ENCODE data around the gene FCRLA. TPM values are rescaled to one million over a fixed set of nuclear protein-coding genes. Genes with fewer than 3 reads are reported as not detected.
A peak's percentile ranks its signal among the peaks of the same experiment; 100 is the strongest.

Gene FCRLA
- total RNA-seq, 1 donor from 2014 or later = 0.26 TPM

DNA sequence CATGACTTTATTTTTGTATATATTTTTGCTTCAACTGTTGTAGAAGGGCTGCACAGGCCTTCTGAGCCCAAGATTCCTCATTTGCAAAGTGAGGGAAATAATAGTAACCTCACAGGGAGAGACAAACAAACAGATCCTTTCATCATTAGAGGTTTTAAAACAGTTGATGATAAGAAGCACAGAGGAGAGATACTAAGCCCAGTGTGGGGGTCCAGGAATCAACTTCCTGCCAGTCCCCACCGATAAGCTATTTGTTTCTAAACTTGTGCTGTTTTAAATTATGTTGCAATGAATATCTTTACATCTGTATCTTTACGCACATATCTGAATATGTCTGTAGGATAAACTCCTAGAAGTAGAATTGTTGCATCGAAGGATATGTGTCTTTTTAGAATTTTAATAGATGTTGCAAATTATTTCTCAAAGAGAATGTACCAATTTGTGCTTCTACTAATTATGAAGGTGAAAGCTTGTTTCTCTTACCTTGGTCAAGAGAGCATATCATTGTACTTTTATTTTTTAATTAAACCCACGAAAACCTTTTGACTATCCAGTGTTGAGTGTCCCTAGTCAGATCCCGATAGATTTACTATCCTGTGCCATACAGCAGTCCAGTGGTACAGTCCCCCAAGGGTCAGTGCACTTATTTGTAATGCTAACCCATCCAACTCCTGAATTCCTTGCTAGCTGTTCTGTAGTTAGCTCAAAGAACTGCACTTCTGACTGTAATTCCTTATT is 25.1 kb downstream of the FCRLA start:
- no peak for DNase-seq (ENCODE audit: low spot score)

GRCh38 chr1:161733526-161733925 is 26.5 kb downstream of the FCRLA start:
- DNase-seq (ENCODE audit: low spot score) = no peak

DNA sequence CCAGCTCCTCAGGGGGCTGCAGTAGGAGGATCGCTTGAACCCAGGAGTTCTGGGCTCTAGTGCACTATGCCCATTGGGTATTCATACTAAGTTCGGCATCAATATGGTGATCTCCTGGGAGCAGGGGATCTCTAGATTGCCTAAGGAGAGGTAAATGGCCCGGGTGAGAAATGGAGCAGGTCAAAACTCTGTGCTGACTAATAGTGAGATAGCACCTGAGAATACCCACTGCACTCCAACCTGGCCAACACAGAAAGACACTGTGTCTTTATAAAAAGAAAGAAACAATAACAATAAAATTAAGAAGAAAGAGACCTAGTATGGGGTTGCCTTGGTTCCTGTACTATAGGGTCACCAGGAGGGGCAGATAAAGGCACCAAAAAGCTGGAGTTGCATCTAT is 28.8 kb downstream of the FCRLA start:
- no peak for DNase-seq (ENCODE audit: low spot score)

DNA sequence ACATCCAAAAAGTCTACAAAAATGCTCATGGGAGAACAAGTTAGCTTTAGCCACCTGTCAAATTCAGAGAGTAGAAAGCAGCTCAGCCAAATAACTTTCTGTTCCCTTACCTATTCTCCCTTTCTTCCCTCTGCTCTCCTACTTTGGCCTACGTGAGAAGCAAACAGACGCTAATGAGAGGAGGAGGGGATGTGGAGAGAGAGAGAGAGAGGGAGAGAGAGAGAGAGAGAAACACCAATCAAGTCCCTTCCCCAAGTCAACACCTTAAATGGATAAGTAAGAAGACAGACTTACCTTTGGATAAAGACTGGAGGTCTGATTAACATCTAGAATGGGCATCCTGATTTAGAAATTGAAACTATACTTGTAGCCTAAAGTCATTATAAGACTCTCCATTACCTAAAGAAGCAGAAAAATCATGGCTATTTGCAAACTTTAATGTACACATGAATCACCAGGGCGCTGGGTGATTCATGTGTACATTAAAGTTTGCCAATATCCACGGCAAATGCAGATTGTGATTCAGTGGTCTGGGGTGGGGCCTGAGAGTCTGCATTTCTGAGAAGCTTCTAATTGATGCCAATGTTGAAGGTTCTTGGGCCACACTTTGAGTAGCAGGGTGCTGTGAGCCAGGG is 29.4 kb downstream of the FCRLA start:
- no peak for DNase-seq (ENCODE audit: low spot score)

- no peak for DNase-seq (ENCODE audit: low spot score)
These were observed 30.6 kb downstream of the FCRLA start for GRCh38 chr1:161737625-161738024.

- DNase-seq (ENCODE audit: low spot score) = peak; percentile 46
These were observed 31.7 kb downstream of the FCRLA start for GRCh38 chr1:161738627-161739287.

DNA sequence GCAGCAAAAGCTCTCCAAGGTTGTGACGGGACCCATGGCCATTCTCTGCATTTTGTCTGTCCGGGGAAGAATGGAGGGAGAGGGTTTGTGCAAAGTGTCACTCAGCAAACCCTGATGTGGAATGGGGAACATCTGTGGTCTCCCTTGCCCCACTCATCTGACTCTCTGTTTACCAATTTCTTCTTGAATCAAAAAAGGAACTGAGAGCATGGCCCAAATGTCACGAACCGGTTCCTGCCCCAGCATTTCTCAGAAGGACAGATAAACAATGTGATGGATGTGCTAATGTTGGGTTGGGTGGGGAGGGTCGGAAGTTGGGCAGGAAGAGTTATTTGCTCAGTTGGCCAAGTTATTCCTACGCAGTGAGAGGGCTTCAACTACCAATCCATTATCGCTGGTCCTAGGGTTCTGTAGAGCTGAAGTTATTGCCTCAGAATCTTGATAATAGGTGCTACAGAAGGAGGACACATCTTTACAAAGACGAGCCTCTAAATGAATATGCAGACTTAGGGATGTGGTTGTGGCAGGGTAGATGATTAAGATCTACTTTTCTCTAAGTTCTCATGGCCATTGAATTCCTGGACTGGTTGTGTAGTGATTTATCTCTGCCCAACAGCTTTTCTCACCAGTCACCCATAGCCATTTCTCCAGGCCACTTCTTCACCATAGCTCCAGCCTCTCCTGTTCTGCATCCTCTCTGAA is 33.0 kb downstream of the FCRLA start:
- DNase-seq (ENCODE audit: low spot score) = peak; percentile 26

GRCh38 chr1:161740921-161741320 is 33.9 kb downstream of the FCRLA start:
- DNase-seq (ENCODE audit: low spot score) = no peak

GRCh38 chr1:161743231-161743630 is 36.2 kb downstream of the FCRLA start:
- no peak for DNase-seq (ENCODE audit: low spot score)

- no peak for DNase-seq (ENCODE audit: low spot score)
These were observed 40.8 kb downstream of the FCRLA start for GRCh38 chr1:161747801-161748200.

- DNase-seq (ENCODE audit: low spot score) = peak; percentile 94
These were observed 42.7 kb downstream of the FCRLA start, which contains the start of gene DUSP12 for GRCh38 chr1:161749509-161750407. DUSP12 (plus strand) TSS chr1:161749786; CDS start chr1:161749802, 16 bp downstream.

DNA sequence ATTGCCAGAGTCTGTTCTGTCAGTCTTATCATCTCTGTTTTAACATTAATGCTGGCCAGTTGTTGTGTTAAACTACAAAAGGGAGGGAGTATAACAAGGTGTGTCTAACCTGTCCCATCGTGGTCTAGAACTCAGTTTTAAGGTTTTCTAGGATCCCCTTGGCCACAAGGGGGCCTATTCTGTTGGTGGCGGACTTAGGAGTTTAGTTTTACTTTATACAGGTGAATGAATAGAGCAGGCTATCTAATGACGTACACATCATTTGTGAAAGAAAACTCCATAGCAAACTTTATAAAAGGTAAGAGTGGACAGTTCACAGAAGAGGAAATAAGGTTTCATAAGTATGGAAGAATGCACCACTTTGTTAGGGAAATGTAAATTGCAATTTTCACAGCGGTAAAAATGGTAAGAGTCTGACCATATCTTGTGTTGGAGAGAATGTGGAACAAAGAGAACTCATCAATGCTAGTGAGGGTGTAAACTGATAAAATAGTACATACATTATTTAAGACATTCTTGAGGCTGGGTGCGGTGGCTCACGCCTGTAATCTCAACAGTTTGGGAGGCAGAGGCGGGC is 56.6 kb downstream of the FCRLA start:
- no peak for DNase-seq (ENCODE audit: low spot score)

Other genes with a start within 250 kb of the FCRLA start
- gene FCGR2A, start 201.8 kb upstream of the FCRLA start, total RNA-seq = 53.9 TPM
- 5.8 TPM for gene HSPA6, start 182.7 kb upstream of the FCRLA start, total RNA-seq
- gene FCGR3A, start 157.4 kb upstream of the FCRLA start, total RNA-seq = 36.0 TPM
- 2.0 TPM for gene FCGR3B, start 76.1 kb upstream of the FCRLA start, total RNA-seq
- 19.4 TPM for gene FCGR2B, start 44.1 kb upstream of the FCRLA start, total RNA-seq
- 0.23 TPM for gene FCRLB, start 14.3 kb downstream of the FCRLA start, total RNA-seq
- gene DUSP12, start 42.6 kb downstream of the FCRLA start, total RNA-seq = 15.4 TPM
- gene ATF6, start 59.1 kb downstream of the FCRLA start, total RNA-seq = 23.6 TPM

All from mucosa of gallbladder (tissue), 1 donor.